IPS DF 19.7 (cell line): ENCODE data around the gene CD3D.
"Not testable (repeated sequence)": the region's sequence is repeated elsewhere in the genome, so short reads cannot be mapped to it uniquely, and the experiment has no call there.

Experiments
- DNase-seq: peaks from one replicate; pipeline ENCODE4 v3.0.0-alpha.2; 2013; ENCODE audit warnings: low read depth, low spot score

The CD3D gene

GRCh38 chr11:118339281-118339961 is 3.1 kb downstream of the CD3D start:
- no peak for DNase-seq

- no peak for DNase-seq
Observed at GRCh38 chr11:118338637-118339061, 3.9 kb downstream of the CD3D start.

- DNase-seq, result no peak
Observed at GRCh38 chr11:118334745-118335144, 7.8 kb downstream of the CD3D start.

GRCh38 chr11:118328745-118329144 is 13.8 kb downstream of the CD3D start:
- no peak for DNase-seq

- DNase-seq, result no peak
Observed at GRCh38 chr11:118325283-118325682, 17.2 kb downstream of the CD3D start.

- DNase-seq, result no peak
Observed at GRCh38 chr11:118322721-118323120, 19.8 kb downstream of the CD3D start.

- no peak for DNase-seq
Observed at GRCh38 chr11:118321386-118322082, 21.0 kb downstream of the CD3D start.

GRCh38 chr11:118320515-118320914 is 22.0 kb downstream of the CD3D start:
- DNase-seq, result no peak

GRCh38 chr11:118319337-118319707 is 23.2 kb downstream of the CD3D start:
- DNase-seq, result no peak

- no peak for DNase-seq
Observed at GRCh38 chr11:118318581-118319336, 23.7 kb downstream of the CD3D start.

- no peak for DNase-seq
Observed at GRCh38 chr11:118318124-118318523, 24.4 kb downstream of the CD3D start.

- DNase-seq, result no peak
Observed at GRCh38 chr11:118314988-118315411, 27.5 kb downstream of the CD3D start.

- no peak for DNase-seq
Observed at GRCh38 chr11:118313242-118313641, 29.3 kb downstream of the CD3D start.

GRCh38 chr11:118312328-118312727 is 30.2 kb downstream of the CD3D start:
- DNase-seq, result no peak

- no peak for DNase-seq
Observed at GRCh38 chr11:118311518-118311917, 31.0 kb downstream of the CD3D start.

GRCh38 chr11:118310781-118311485 is 31.6 kb downstream of the CD3D start:
- no peak for DNase-seq

GRCh38 chr11:118310271-118310670 is 32.2 kb downstream of the CD3D start:
- no peak for DNase-seq

GRCh38 chr11:118308995-118309528 is 33.4 kb downstream of the CD3D start:
- not testable (repeated sequence) for DNase-seq

GRCh38 chr11:118306556-118306955 is 35.9 kb downstream of the CD3D start:
- no peak for DNase-seq

- DNase-seq, result no peak
Observed at GRCh38 chr11:118305726-118306125, 36.8 kb downstream of the CD3D start.

- no peak for DNase-seq
Observed at GRCh38 chr11:118304568-118305248, 37.8 kb downstream of the CD3D start, which contains the start of gene CD3E. TSS of gene CD3E (plus strand) at chr11:118304730. CDS start at chr11:118304953, 223 bp downstream.
